IMR-90 (cell line): Measurements from ENCODE around the gene ZNF407. TPM values are rescaled to one million over a fixed set of nuclear protein-coding genes. Genes with fewer than 3 reads are reported as not detected.

Experiments used
- ATAC-seq: fragments of 200-7000 bp; cut with Tn5 transposase; 2 replicates; pipeline ENCODE4 v1.9.1; 2020; ENCODE audit warnings: low read depth, mild to moderate bottlenecking, moderate library complexity
- BruUV-seq: library from RNA; stranded (reverse); fragments of 400-500 nt; replicated peaks from 2 replicates; lab custom pipeline; 2021; lab: Mats Ljungman, UMichigan
- CTCF ChIA-PET: fragments of 300-600 bp; formaldehyde crosslinking; extraction: SDS; loops from one replicate; lab custom pipeline; 2021; ENCODE audit warnings: antibody characterized with exemption; lab: Yijun Ruan, JAX
- POLR2A ChIA-PET: fragments of 300-600 bp; sonication (Branson Sonifier 250); formaldehyde crosslinking; loops from one replicate; lab custom pipeline; 2022; ENCODE audit warnings: antibody characterized with exemption; ENCODE audit not compliant: unreplicated experiment; lab: Charles Lee
- DNase-seq: peaks from one replicate; pipeline ENCODE4 v3.0.0; 2013
- H2AFZ ChIP-seq: replicated peaks from 2 replicates; pipeline ENCODE3; 2013; ENCODE audit warnings: low read length, mild to moderate bottlenecking; ENCODE audit not compliant: poor library complexity
- H2AK5ac ChIP-seq: 2 replicates; pipeline ENCODE4 v1.6.1; 2013; ENCODE audit warnings: low read depth, low read length, inconsistent platforms
- H2AK9ac ChIP-seq: replicated peaks from 2 replicates; pipeline ENCODE3; 2013; ENCODE audit warnings: mild to moderate bottlenecking, low read depth, low read length, moderate library complexity; ENCODE audit not compliant: poor library complexity
- H2BK120ac ChIP-seq: 2 replicates; pipeline ENCODE4 v1.6.1; 2013; ENCODE audit warnings: low read depth, low read length, inconsistent platforms
- H2BK15ac ChIP-seq: 3 replicates; pipeline ENCODE4 v1.6.1; 2013; ENCODE audit warnings: low read depth, low read length, inconsistent platforms
- H2BK20ac ChIP-seq: 2 replicates; pipeline ENCODE4 v1.6.1; 2013; ENCODE audit warnings: low read depth, mild to moderate bottlenecking, inconsistent platforms, low read length, moderate library complexity
- H2BK5ac ChIP-seq: 2 replicates; pipeline ENCODE4 v1.6.1; 2013; ENCODE audit warnings: mild to moderate bottlenecking, low read depth, low read length, inconsistent platforms; ENCODE audit not compliant: poor library complexity, severe bottlenecking
- H3K14ac ChIP-seq: replicated peaks from 2 replicates; pipeline ENCODE4 v1.6.1; 2013; ENCODE audit warnings: low read depth, low read length, inconsistent platforms
- H3K18ac ChIP-seq: 2 replicates; pipeline ENCODE4 v1.6.1; 2013; ENCODE audit warnings: low read depth, low read length, control low read depth
- H3K23ac ChIP-seq: 2 replicates; pipeline ENCODE4 v1.6.1; 2013; ENCODE audit warnings: low read depth, low read length, inconsistent platforms
- H3K27ac ChIP-seq: 2 replicates; pipeline ENCODE4 v1.5.1; 2013; ENCODE audit warnings: mild to moderate bottlenecking, control low read depth, low read length; ENCODE audit not compliant: insufficient read depth
- H3K27me3 ChIP-seq: 2 replicates; pipeline ENCODE4 v1.6.1; 2013; ENCODE audit warnings: low read length; ENCODE audit not compliant: control insufficient read depth, insufficient read depth
- H3K36me3 ChIP-seq: 2 replicates; pipeline ENCODE4 v1.6.1; 2013; ENCODE audit warnings: low read length, mixed read lengths; ENCODE audit not compliant: control insufficient read depth, insufficient read depth
- H3K4ac ChIP-seq: 2 replicates; pipeline ENCODE4 v1.6.1; 2013; ENCODE audit warnings: low read depth, low read length, inconsistent platforms
- H3K4me1 ChIP-seq: 2 replicates; pipeline ENCODE4 v1.6.1; 2013; ENCODE audit warnings: low read length, mixed read lengths; ENCODE audit not compliant: control insufficient read depth, insufficient read depth
- H3K4me2 ChIP-seq: 2 replicates; pipeline ENCODE4 v1.6.1; 2013; ENCODE audit warnings: low read depth, mild to moderate bottlenecking, control low read depth, low read length, moderate library complexity
- H3K4me3 ChIP-seq: 2 replicates; pipeline ENCODE4 v1.5.1; 2013; ENCODE audit warnings: low read depth, mild to moderate bottlenecking, control low read depth, low read length, moderate library complexity; ENCODE audit not compliant: insufficient read depth
- H3K56ac ChIP-seq: 2 replicates; pipeline ENCODE4 v1.6.1; 2013; ENCODE audit warnings: low read length, inconsistent platforms; ENCODE audit not compliant: insufficient read depth; ENCODE audit errors: extremely low read depth
- H3K79me1 ChIP-seq, 2 experiments: 2 replicates each; pipeline ENCODE4 v1.6.1; 2013; ENCODE audit warnings: low read length in 2 of 2, inconsistent platforms in 1 of 2, low read depth in 1 of 2
- H3K9ac ChIP-seq: 2 replicates; pipeline ENCODE4 v1.6.1; 2013; ENCODE audit warnings: low read depth, low read length, control low read depth
- H3K9me1 ChIP-seq: 2 replicates; pipeline ENCODE4 v1.6.1; 2013; ENCODE audit warnings: low read length, inconsistent platforms; ENCODE audit not compliant: insufficient read depth
- H3K9me3 ChIP-seq: 2 replicates; pipeline ENCODE4 v1.6.1; 2013; ENCODE audit warnings: low read length; ENCODE audit not compliant: control insufficient read depth, insufficient read depth
- H4K20me1 ChIP-seq: 2 replicates; pipeline ENCODE4 v1.6.1; 2013; ENCODE audit warnings: low read length, inconsistent platforms; ENCODE audit not compliant: insufficient read depth
- H4K5ac ChIP-seq: 2 replicates; pipeline ENCODE4 v1.6.1; 2013; ENCODE audit warnings: mild to moderate bottlenecking, low read depth, low read length, control low read depth
- H4K8ac ChIP-seq, 2 experiments: 2 replicates each; pipeline ENCODE4 v1.6.1; 2013; ENCODE audit warnings: low read depth in 2 of 2, low read length in 2 of 2, control low read depth in 1 of 2, inconsistent platforms in 1 of 2
- H4K91ac ChIP-seq: 2 replicates; pipeline ENCODE4 v1.6.1; 2013; ENCODE audit warnings: low read depth, low read length, inconsistent platforms; ENCODE audit not compliant: insufficient read depth
- CEBPB ChIP-seq: IDR thresholded peaks from 2 replicates; pipeline ENCODE4 v1.6.1; 2012; ENCODE audit warnings: low read depth, low read length, improper control_type of control experiment
- CTCF ChIP-seq: conservative IDR thresholded peaks from 2 replicates; pipeline ENCODE4 v1.5.1; 2012; ENCODE audit warnings: mild to moderate bottlenecking, low read depth, low read length, improper control_type of control experiment
- WGBS, 2 experiments: methylation state at CpG; one replicate each; pipeline versions ENCODE4 v1.1.5 to v1.1.7; 2013; ENCODE audit warnings: missing lambda C conversion rate in 2 of 2; ENCODE audit not compliant: insufficient read length in 1 of 2; ENCODE audit errors: extremely low coverage in 2 of 2; 5-methylcytosine and 5-hydroxymethylcytosine counted together
- dilution Hi-C: fragments of 300-500 bp; cut with HindIII; formaldehyde crosslinking; loops from one replicate; pipeline ENCODE4 v1.14.3; 2018; ENCODE audit warnings: low sequenced_read_pairs; ENCODE audit not compliant: unreplicated experiment
- in situ Hi-C: fragments of 300-500 bp; cut with MboI; formaldehyde crosslinking; loops from 3 replicates; pipeline ENCODE4 v1.14.3; 2019; ENCODE audit warnings: low sequenced_read_pairs, inconsistent platforms, mixed read lengths
- intact Hi-C: fragments of 100-400 bp; cut with micrococcal nuclease; formaldehyde crosslinking; loops from 2 replicates; pipeline ENCODE4 v1.10.0; 2022
- polyA plus RNA-seq, 3 experiments: library from polyadenylated mRNA; depleted of rRNA; stranded (reverse); fragments of >200 nt; gene quantifications; 2 replicates each; pipeline ENCODE4 v1.2.3, GENCODE V29; 2012; ENCODE audit warnings: low replicate concordance in 1 of 3
- total RNA-seq: library from RNA; depleted of rRNA; stranded (reverse); fragments of >200 nt; gene quantifications from 2 replicates; pipeline ENCODE4 v1.2.3, GENCODE V29; 2012

The ZNF407 gene
- total and polyA plus RNA-seq, 2 of the 4 experiments (the other 2 are of a cell fraction) = 3.1 to 20.1 TPM

GRCh38 chr18:75023473-75023872 lies 425.8 kb downstream of the ZNF407 start:
- CTCF ChIA-PET = interaction anchor here (0.6 kb wide), 1 partner anchor 18 kb away, joined by 4 read pairs; no protein-coding TSS in a partner anchor

More at GRCh38 chr18:75023473-75023872, 425.8 kb downstream of the ZNF407 start:
- Histone ChIP-seq H4K8ac (no peak overlapping the region), H2BK15ac (no peak overlapping the region), H3K4me1 (no peaks in the 10 kb centered on the region), H3K4me2 (no peak overlapping the region), H3K27me3 (no peaks in the 10 kb centered on the region), H3K36me3 (no peaks in the 10 kb centered on the region), H3K79me1 (no peaks in the 10 kb centered on the region), H3K14ac (no peak overlapping the region), H2BK20ac (no peak overlapping the region), H2AK5ac (no peak overlapping the region), H2BK120ac (no peak overlapping the region), H3K27ac (no peak overlapping the region), H4K91ac (no peak overlapping the region), H3K4me3 (no peak overlapping the region), H3K9ac (no peak overlapping the region), H3K9me3 (no peaks in the 10 kb centered on the region), H3K9me1 (no peaks in the 10 kb centered on the region), H2AK9ac (no peak overlapping the region), H2BK5ac (no peak overlapping the region), H4K20me1 (no peaks in the 10 kb centered on the region), H3K56ac (no peak overlapping the region), H4K5ac (no peak overlapping the region), H3K23ac (no peak overlapping the region), H2AFZ (no peak overlapping the region), H3K4ac (no peak overlapping the region), H3K18ac (no peak overlapping the region)
- ATAC-seq = no peak
- dilution Hi-C loops (no loop called here), intact Hi-C loops (loop anchor here (10.0 kb wide), 1 partner anchor 179 kb away; no protein-coding TSS in a partner anchor), in situ Hi-C loops (no loop called here)
- TF ChIP-seq CEBPB (no peak), CTCF (no peak)
- WGBS, 2 experiments = no CpG with 5 or more reads among the region's 4 CpGs
- DNase-seq = no peak
- POLR2A ChIA-PET = interaction anchor here (0.7 kb wide), 1 partner anchor 329 kb away, joined by 3 read pairs; no protein-coding TSS in a partner anchor
- BruUV-seq = no TSS peak
